Measurements from ENCODE around the gene PTPRN2. TPM values are rescaled to one million over a fixed set of nuclear protein-coding genes. Genes with fewer than 3 reads are reported as not detected.

The PTPRN2 gene
- total and polyA plus RNA-seq, 2 experiments from 2014 or later, result 0.28 TPM; not detected in 1

- no peak overlapping the region for H3K27ac ChIP-seq
- H3K4me1 ChIP-seq (ENCODE audit: low read depth), result no peaks in the 10 kb centered on the region
- TF ChIP-seq CTCF (IDR thresholded peaks at IDR 0.05; ENCODE audit: low read depth, low read length), result no peak
- no peaks in the 10 kb centered on the region for H3K27me3 ChIP-seq
- DNase-seq (ENCODE audit: low read depth in 1 of 2, low spot score in 1 of 2), result no peak
- H3K36me3 ChIP-seq, result no peaks in the 10 kb centered on the region
- no peak overlapping the region for H3K4me3 ChIP-seq
- no peaks in the 10 kb centered on the region for H3K9me3 ChIP-seq (ENCODE audit: low read depth)
These were observed 555.7 kb downstream of the PTPRN2 start for GRCh38 chr7:158031867-158032308.

DNA sequence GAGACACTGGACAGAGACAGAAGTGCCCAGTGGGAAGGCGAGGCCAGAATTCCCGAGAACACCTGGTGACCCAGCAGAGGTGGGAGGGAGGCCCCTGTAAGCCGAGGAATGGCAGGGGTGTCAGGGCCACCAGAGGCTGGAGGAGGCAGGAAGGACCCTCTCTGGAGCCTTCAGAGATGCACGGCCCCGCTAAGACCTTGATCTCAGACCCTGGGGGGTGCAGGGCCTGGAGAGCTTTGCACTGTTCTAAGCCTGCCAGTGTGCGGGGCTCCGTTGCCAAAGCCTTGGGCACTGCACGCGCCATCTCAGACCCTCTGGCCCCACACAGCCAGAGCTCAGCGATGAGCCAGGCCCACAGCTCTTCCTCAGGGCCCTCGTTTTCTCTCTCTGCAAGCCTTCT lies 557.1 kb downstream of the PTPRN2 start:
- H3K27me3 ChIP-seq, result no peaks in the 10 kb centered on the region
- no peaks in the 10 kb centered on the region for H3K9me3 ChIP-seq (ENCODE audit: low read depth)
- no peak overlapping the region for H3K4me3 ChIP-seq
- no peak for DNase-seq (ENCODE audit: low read depth in 1 of 2, low spot score in 1 of 2)
- no peaks in the 10 kb centered on the region for H3K36me3 ChIP-seq
- no peak overlapping the region for H3K27ac ChIP-seq
- H3K4me1 ChIP-seq (ENCODE audit: low read depth), result no peaks in the 10 kb centered on the region
- no peak for TF ChIP-seq CTCF (IDR thresholded peaks at IDR 0.05; ENCODE audit: low read depth, low read length)

DNA sequence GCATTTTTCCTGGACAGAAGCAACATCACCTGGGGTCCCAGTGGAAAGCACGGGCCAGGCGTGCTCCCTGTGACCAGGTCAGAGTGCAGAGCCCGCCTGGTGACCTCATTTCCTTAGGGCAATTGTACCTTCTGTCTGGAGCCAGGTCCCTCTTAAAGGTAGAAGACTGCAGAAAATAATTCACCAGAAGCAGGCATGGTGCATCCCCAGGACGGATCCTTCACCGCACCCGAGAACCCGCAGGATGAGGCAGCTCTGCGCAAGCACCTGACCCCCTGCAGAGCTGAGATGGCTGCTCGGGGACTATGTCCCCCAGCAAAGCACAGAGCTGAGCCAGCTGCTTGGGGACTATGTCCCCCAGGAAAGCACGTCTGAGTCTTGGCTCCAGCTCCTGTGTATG lies 557.6 kb downstream of the PTPRN2 start:
- H3K4me1 ChIP-seq (ENCODE audit: low read depth), result no peaks in the 10 kb centered on the region
- DNase-seq (ENCODE audit: low read depth in 1 of 2, low spot score in 1 of 2), result no peak
- no peak for TF ChIP-seq CTCF (IDR thresholded peaks at IDR 0.05; ENCODE audit: low read depth, low read length)
- no peaks in the 10 kb centered on the region for H3K27me3 ChIP-seq
- no peaks in the 10 kb centered on the region for H3K36me3 ChIP-seq
- H3K9me3 ChIP-seq (ENCODE audit: low read depth), result no peaks in the 10 kb centered on the region
- H3K4me3 ChIP-seq, result no peak overlapping the region
- H3K27ac ChIP-seq, result no peak overlapping the region

DNA sequence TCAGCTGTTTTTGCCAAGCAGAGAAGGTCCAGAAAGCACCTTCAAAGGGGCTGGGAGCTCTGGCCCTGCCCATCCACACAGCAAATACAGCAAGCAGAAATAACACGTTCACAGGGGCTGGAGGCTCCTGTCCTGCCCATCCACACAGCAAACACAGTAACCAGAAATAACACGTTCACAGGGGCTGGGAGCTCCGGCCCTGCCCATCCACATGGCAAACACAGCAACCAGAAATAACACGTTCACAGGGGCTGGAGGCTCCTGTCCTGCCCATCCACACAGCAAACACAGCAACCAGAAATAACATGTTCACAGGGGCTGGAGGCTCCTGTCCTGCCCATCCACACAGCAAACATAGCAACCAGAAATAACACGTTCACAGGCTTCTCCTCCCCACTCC lies 558.1 kb downstream of the PTPRN2 start:
- no peaks in the 10 kb centered on the region for H3K9me3 ChIP-seq (ENCODE audit: low read depth)
- no peak overlapping the region for H3K27ac ChIP-seq
- TF ChIP-seq CTCF (IDR thresholded peaks at IDR 0.05; ENCODE audit: low read depth, low read length), result no peak
- H3K27me3 ChIP-seq, result no peaks in the 10 kb centered on the region
- DNase-seq (ENCODE audit: low read depth in 1 of 2, low spot score in 1 of 2), result no peak
- no peaks in the 10 kb centered on the region for H3K36me3 ChIP-seq
- no peaks in the 10 kb centered on the region for H3K4me1 ChIP-seq (ENCODE audit: low read depth)
- no peak overlapping the region for H3K4me3 ChIP-seq

DNA sequence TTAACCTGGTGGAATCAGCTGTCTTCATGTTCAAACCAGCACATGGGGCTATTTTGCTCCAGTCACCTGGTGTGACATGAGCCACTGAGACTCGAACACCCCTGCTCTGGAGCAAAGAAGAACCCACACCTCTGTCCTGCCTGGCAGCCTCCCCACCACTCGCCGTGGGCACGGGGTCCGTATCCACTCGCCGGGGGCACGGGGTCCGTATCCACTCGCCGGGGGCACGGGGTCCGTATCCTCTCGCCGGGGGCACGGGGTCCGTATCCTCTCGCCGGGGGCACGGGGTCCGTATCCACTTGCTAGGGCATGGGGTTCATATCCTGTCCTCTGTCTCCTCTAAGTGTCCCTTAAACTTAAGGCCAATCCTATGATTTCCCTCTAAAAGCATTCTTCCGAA lies 558.7 kb downstream of the PTPRN2 start:
- no peaks in the 10 kb centered on the region for H3K27me3 ChIP-seq
- no peak overlapping the region for H3K27ac ChIP-seq
- H3K4me3 ChIP-seq, result no peak overlapping the region
- no peaks in the 10 kb centered on the region for H3K4me1 ChIP-seq (ENCODE audit: low read depth)
- DNase-seq (ENCODE audit: low read depth in 1 of 2, low spot score in 1 of 2), result no peak
- TF ChIP-seq CTCF (IDR thresholded peaks at IDR 0.05; ENCODE audit: low read depth, low read length), result no peak
- H3K9me3 ChIP-seq (ENCODE audit: low read depth), result no peaks in the 10 kb centered on the region
- no peaks in the 10 kb centered on the region for H3K36me3 ChIP-seq

Data from cardiac muscle cell (in vitro differentiated cells and primary cell).